Measurements from ENCODE around the gene STBD1. TPM values are rescaled to one million over a fixed set of nuclear protein-coding genes. Genes with fewer than 3 reads are reported as not detected.

STBD1 gene
- polyA plus RNA-seq, 1 donor from 2014 or later, result not detected

DNA sequence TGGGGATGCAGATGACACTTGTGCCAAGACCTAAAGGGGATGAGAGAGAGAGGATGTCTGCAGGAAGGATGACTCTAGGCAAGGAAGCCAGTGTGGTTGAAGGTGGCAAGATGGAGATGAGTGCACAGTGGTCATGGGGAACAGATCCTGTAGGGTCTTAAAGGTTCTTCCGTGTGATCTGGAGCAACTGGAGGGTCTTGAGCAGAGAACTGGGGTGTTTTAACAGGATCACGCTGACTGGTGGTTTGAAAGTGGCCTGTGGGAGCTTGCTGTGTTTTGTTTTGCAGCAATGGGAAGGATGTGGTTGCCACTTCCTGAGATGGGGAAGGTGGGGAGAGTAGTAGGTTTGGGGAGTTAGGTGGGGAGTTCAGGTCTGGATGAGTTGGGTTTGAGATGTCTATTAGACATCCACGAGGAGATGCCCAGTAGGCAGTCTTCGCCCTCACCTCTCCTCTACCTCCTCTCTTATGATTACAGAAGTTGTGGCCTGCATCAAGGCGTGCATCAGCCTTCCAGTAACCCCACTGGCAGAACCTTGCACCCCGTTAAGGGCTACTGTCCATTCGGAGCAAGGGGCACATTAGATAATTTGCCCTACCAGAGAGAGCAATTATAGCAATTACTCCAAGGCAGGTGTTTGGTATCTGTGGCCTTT, 1.4 kb upstream of the STBD1 start:
- H3K36me3 ChIP-seq (ENCODE audit: insufficient read depth, low read length), result no peaks in the 10 kb centered on the region
- H3K4me2 ChIP-seq (ENCODE audit: low read length), result no peak overlapping the region
- no peaks in the 10 kb centered on the region for H3K9me3 ChIP-seq (ENCODE audit: low read length)
- no peak for TF ChIP-seq POLR2AphosphoS5 (IDR thresholded peaks at IDR 0.05)
- TF ChIP-seq RAD21 (conservative IDR thresholded peaks at IDR 0.05), result no peak
- TF ChIP-seq TAF1 (IDR thresholded peaks at IDR 0.05; ENCODE audit: low read depth), result no peak
- no peak for TF ChIP-seq EP300 (conservative IDR thresholded peaks at IDR 0.05; ENCODE audit: poor library complexity, severe bottlenecking)
- TF ChIP-seq EZH2 (IDR thresholded peaks at IDR 0.05; ENCODE audit: borderline replicate concordance, insufficient read depth, low read length, poor library complexity, severe bottlenecking), result no peak
- no peak for TF ChIP-seq MXI1 (conservative IDR thresholded peaks at IDR 0.05; ENCODE audit: poor library complexity, severe bottlenecking)
- TF ChIP-seq, protein P1, sequence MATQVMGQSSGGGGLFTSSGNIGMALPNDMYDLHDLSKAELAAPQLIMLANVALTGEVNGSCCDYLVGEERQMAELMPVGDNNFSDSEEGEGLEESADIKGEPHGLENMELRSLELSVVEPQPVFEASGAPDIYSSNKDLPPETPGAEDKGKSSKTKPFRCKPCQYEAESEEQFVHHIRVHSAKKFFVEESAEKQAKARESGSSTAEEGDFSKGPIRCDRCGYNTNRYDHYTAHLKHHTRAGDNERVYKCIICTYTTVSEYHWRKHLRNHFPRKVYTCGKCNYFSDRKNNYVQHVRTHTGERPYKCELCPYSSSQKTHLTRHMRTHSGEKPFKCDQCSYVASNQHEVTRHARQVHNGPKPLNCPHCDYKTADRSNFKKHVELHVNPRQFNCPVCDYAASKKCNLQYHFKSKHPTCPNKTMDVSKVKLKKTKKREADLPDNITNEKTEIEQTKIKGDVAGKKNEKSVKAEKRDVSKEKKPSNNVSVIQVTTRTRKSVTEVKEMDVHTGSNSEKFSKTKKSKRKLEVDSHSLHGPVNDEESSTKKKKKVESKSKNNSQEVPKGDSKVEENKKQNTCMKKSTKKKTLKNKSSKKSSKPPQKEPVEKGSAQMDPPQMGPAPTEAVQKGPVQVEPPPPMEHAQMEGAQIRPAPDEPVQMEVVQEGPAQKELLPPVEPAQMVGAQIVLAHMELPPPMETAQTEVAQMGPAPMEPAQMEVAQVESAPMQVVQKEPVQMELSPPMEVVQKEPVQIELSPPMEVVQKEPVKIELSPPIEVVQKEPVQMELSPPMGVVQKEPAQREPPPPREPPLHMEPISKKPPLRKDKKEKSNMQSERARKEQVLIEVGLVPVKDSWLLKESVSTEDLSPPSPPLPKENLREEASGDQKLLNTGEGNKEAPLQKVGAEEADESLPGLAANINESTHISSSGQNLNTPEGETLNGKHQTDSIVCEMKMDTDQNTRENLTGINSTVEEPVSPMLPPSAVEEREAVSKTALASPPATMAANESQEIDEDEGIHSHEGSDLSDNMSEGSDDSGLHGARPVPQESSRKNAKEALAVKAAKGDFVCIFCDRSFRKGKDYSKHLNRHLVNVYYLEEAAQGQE (IDR thresholded peaks at IDR 0.05; ENCODE audit: borderline replicate concordance), result no peak
- no peak for TF ChIP-seq SMC3 (conservative IDR thresholded peaks at IDR 0.05; ENCODE audit: poor library complexity)
- TF ChIP-seq, protein P2, sequence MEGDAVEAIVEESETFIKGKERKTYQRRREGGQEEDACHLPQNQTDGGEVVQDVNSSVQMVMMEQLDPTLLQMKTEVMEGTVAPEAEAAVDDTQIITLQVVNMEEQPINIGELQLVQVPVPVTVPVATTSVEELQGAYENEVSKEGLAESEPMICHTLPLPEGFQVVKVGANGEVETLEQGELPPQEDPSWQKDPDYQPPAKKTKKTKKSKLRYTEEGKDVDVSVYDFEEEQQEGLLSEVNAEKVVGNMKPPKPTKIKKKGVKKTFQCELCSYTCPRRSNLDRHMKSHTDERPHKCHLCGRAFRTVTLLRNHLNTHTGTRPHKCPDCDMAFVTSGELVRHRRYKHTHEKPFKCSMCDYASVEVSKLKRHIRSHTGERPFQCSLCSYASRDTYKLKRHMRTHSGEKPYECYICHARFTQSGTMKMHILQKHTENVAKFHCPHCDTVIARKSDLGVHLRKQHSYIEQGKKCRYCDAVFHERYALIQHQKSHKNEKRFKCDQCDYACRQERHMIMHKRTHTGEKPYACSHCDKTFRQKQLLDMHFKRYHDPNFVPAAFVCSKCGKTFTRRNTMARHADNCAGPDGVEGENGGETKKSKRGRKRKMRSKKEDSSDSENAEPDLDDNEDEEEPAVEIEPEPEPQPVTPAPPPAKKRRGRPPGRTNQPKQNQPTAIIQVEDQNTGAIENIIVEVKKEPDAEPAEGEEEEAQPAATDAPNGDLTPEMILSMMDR (IDR thresholded peaks at IDR 0.05; ENCODE audit: poor library complexity, severe bottlenecking), result no peak
- H3K9ac ChIP-seq (ENCODE audit: low read length), result no peak overlapping the region
- no peaks in the 10 kb centered on the region for H3F3A ChIP-seq (ENCODE audit: insufficient read depth, low read length, poor library complexity, severe bottlenecking)
- H3K4me3 ChIP-seq (ENCODE audit: low read length), result peak overlapping the region; percentile 74
- H3K27me3 ChIP-seq (ENCODE audit: insufficient read depth, low read depth, low read length), result peaks cover 31% of the 10 kb centered on the region
- no peaks in the 10 kb centered on the region for H3K9me2 ChIP-seq (ENCODE audit: insufficient read depth, low read length)
- no peaks in the 10 kb centered on the region for H3K79me2 ChIP-seq (replicated peaks; ENCODE audit: insufficient read depth, low read length)
- H4K20me1 ChIP-seq (ENCODE audit: insufficient read depth), result no peaks in the 10 kb centered on the region
- no peak overlapping the region for H3K27ac ChIP-seq (ENCODE audit: low read length)
- H2AFZ ChIP-seq (ENCODE audit: low read depth, low read length), result no peak overlapping the region

- TF ChIP-seq POLR2AphosphoS5 (IDR thresholded peaks at IDR 0.05) (no peak), MXI1 (conservative IDR thresholded peaks at IDR 0.05; ENCODE audit: poor library complexity, severe bottlenecking) (no peak), EP300 (conservative IDR thresholded peaks at IDR 0.05; ENCODE audit: poor library complexity, severe bottlenecking) (no peak), TAF1 (IDR thresholded peaks at IDR 0.05; ENCODE audit: low read depth) (no peak), RAD21 (conservative IDR thresholded peaks at IDR 0.05) (no peak), SMC3 (conservative IDR thresholded peaks at IDR 0.05; ENCODE audit: poor library complexity) (no peak), EZH2 (IDR thresholded peaks at IDR 0.05; ENCODE audit: borderline replicate concordance, insufficient read depth, low read length, poor library complexity, severe bottlenecking) (no peak)
- TF ChIP-seq, protein P1 (IDR thresholded peaks at IDR 0.05; ENCODE audit: borderline replicate concordance), result no peak
- TF ChIP-seq, protein P2 (IDR thresholded peaks at IDR 0.05; ENCODE audit: poor library complexity, severe bottlenecking), result no peak
- Histone ChIP-seq H3K9ac (ENCODE audit: low read length) (no peak overlapping the region), H4K20me1 (ENCODE audit: insufficient read depth) (no peaks in the 10 kb centered on the region), H2AFZ (ENCODE audit: low read depth, low read length) (no peak overlapping the region), H3K4me3 (ENCODE audit: low read length) (peak overlapping the region; percentile 74), H3K79me2 (replicated peaks; ENCODE audit: insufficient read depth, low read length) (no peaks in the 10 kb centered on the region), H3K9me2 (ENCODE audit: insufficient read depth, low read length) (no peaks in the 10 kb centered on the region), H3F3A (ENCODE audit: insufficient read depth, low read length, poor library complexity, severe bottlenecking) (no peaks in the 10 kb centered on the region), H3K9me3 (ENCODE audit: low read length) (no peaks in the 10 kb centered on the region), H3K36me3 (ENCODE audit: insufficient read depth, low read length) (no peaks in the 10 kb centered on the region), H3K27ac (ENCODE audit: low read length) (no peak overlapping the region), H3K27me3 (ENCODE audit: insufficient read depth, low read depth, low read length) (peaks cover 31% of the 10 kb centered on the region), H3K4me2 (ENCODE audit: low read length) (no peak overlapping the region)
Observed at GRCh38 chr4:76306882-76307659, 538 bp downstream of the STBD1 start.
